Smooth muscle cell (in vitro differentiated cells): ENCODE measurements around the gene RFX3. TPM values are rescaled to one million over a fixed set of nuclear protein-coding genes. Genes with fewer than 3 reads are reported as not detected.

Source experiments
- DNase-seq: peaks from one replicate; lab custom pipeline; 2025; ENCODE audit not compliant: unreplicated experiment; lab: John Stamatoyannopoulos, UW
- H2AFZ ChIP-seq: fragments of 200-600 bp; sonication (generic); 2 replicates; pipeline ENCODE4 v1.6.0; 2016; ENCODE audit warnings: antibody characterized with exemption, low read depth, mild to moderate bottlenecking
- H3F3A ChIP-seq: fragments of 200-600 bp; sonication (generic); 2 replicates; pipeline ENCODE4 v1.6.0; 2017; ENCODE audit warnings: antibody characterized with exemption, low read depth
- H3K27ac ChIP-seq: fragments of 200-600 bp; sonication (generic); 2 replicates; pipeline ENCODE4 v1.5.1; 2016; ENCODE audit warnings: low read depth, mild to moderate bottlenecking
- H3K27me3 ChIP-seq: fragments of 200-600 bp; sonication (generic); 2 replicates; pipeline ENCODE4 v1.6.1; 2016; ENCODE audit warnings: low read depth, mild to moderate bottlenecking
- H3K36me3 ChIP-seq: fragments of 200-600 bp; sonication (generic); 2 replicates; pipeline ENCODE4 v1.5.1; 2016; ENCODE audit warnings: low read depth
- H3K4me1 ChIP-seq: fragments of 200-600 bp; sonication (generic); 2 replicates; pipeline ENCODE4 v1.5.1; 2016; ENCODE audit warnings: low read depth
- H3K4me2 ChIP-seq: fragments of 200-600 bp; sonication (generic); 2 replicates; pipeline ENCODE4 v1.6.0; 2016; ENCODE audit warnings: mild to moderate bottlenecking
- H3K4me3 ChIP-seq: fragments of 200-600 bp; sonication (generic); 2 replicates; pipeline ENCODE4 v1.5.1; 2016; ENCODE audit warnings: mild to moderate bottlenecking
- H3K79me2 ChIP-seq: fragments of 200-600 bp; sonication (generic); 2 replicates; pipeline ENCODE4 v1.6.0; 2016; ENCODE audit warnings: low read depth, mild to moderate bottlenecking
- H3K9ac ChIP-seq: fragments of 200-600 bp; sonication (generic); 2 replicates; pipeline ENCODE4 v1.6.0; 2016; ENCODE audit warnings: low read depth
- H3K9me3 ChIP-seq: fragments of 200-600 bp; sonication (generic); replicated peaks from 2 replicates; pipeline ENCODE4 v1.5.1; 2016; ENCODE audit warnings: low read depth
- H4K20me1 ChIP-seq: fragments of 200-600 bp; sonication (generic); 2 replicates; pipeline ENCODE4 v1.6.0; 2016; ENCODE audit warnings: low read depth
- WGBS: methylation state at CpG from one replicate; pipeline ENCODE4 v1.1.7; 2016; ENCODE audit warnings: low lambda C conversion rate; 5-methylcytosine and 5-hydroxymethylcytosine counted together
- polyA plus RNA-seq: library from polyadenylated mRNA; unstranded; fragments of >200 nt; fragmentation: Nextera tagmentation; extraction: Ambion mirVana; gene quantifications from 2 replicates; pipeline ENCODE4 v1.2.1, GENCODE V29; 2016
- total RNA-seq: library from RNA; depleted of rRNA; stranded (reverse); fragments of >200 nt; gene quantifications from 2 replicates; pipeline ENCODE4 v1.2.3, GENCODE V29; 2014
- TF ChIP-seq, protein P1 (sequence below): fragments of 200-600 bp; sonication (generic); IDR thresholded peaks from 2 replicates; pipeline ENCODE4 v1.5.1; 2017; ENCODE audit warnings: borderline replicate concordance, mild to moderate bottlenecking, antibody characterized with exemption; ENCODE audit not compliant: insufficient read depth, poor library complexity, severe bottlenecking

The RFX3 gene
- total and polyA plus RNA-seq, 2 experiments from 2014 or later = 4.4 to 14.1 TPM

DNA sequence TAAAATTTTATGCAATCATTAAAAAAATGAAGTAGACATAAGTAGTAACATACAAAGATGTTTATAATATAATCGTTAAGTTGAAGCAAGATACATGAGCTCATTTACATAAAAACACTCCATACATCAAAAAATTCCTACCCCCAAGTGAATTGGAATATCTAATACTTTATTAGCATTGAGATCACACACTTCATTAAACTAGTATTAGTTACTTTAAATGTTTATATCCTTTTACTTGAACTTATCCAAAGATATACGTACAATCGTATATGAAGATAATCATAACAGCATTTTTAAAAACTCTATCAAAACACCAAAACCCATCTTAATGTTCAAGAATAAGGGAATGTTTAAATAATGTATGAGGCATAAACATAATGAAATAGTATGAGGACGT lies 275.1 kb downstream of the RFX3 start:
- Histone ChIP-seq H3K27me3 (no peaks in the 10 kb centered on the region), H3K36me3 (no peaks in the 10 kb centered on the region), H3K27ac (no peak overlapping the region), H3K79me2 (no peaks in the 10 kb centered on the region), H4K20me1 (no peaks in the 10 kb centered on the region), H3K4me2 (no peak overlapping the region), H3F3A (no peaks in the 10 kb centered on the region), H3K9ac (no peak overlapping the region), H3K4me3 (no peak overlapping the region), H3K4me1 (no peaks in the 10 kb centered on the region), H2AFZ (no peak overlapping the region), H3K9me3 (no peaks in the 10 kb centered on the region)
- TF ChIP-seq, protein P1, sequence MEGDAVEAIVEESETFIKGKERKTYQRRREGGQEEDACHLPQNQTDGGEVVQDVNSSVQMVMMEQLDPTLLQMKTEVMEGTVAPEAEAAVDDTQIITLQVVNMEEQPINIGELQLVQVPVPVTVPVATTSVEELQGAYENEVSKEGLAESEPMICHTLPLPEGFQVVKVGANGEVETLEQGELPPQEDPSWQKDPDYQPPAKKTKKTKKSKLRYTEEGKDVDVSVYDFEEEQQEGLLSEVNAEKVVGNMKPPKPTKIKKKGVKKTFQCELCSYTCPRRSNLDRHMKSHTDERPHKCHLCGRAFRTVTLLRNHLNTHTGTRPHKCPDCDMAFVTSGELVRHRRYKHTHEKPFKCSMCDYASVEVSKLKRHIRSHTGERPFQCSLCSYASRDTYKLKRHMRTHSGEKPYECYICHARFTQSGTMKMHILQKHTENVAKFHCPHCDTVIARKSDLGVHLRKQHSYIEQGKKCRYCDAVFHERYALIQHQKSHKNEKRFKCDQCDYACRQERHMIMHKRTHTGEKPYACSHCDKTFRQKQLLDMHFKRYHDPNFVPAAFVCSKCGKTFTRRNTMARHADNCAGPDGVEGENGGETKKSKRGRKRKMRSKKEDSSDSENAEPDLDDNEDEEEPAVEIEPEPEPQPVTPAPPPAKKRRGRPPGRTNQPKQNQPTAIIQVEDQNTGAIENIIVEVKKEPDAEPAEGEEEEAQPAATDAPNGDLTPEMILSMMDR = no peak
- WGBS = 96% methylated on average over 4 of the region's 4 CpGs
- DNase-seq = no peak

DNA sequence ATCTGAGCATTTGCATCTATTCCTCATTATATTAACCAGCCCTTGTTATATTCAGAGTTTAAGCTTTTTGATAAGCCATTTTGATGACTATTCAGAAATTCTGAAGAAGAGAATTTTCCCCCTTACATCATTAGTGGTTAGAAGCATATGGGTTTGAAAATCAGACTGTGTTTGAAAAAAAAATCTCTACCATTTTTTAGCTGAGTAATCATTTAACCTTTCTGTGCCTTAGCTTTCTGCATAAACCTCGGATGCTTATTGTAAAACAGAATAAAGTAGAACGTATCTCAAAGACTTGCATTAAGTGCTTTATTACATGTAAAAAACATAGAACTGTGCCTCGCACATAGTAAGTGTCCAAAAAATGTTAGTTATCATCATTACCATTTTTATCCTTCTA lies 278.6 kb downstream of the RFX3 start:
- Histone ChIP-seq H3K4me2 (no peak overlapping the region), H3K36me3 (no peaks in the 10 kb centered on the region), H3F3A (no peaks in the 10 kb centered on the region), H3K9me3 (no peaks in the 10 kb centered on the region), H4K20me1 (no peaks in the 10 kb centered on the region), H3K27ac (no peak overlapping the region), H3K79me2 (no peaks in the 10 kb centered on the region), H3K4me3 (no peak overlapping the region), H2AFZ (no peak overlapping the region), H3K4me1 (no peaks in the 10 kb centered on the region), H3K9ac (no peak overlapping the region), H3K27me3 (no peaks in the 10 kb centered on the region)
- TF ChIP-seq, protein P1 = no peak
- WGBS = 97% methylated on average over 3 of the region's 3 CpGs
- DNase-seq = no peak

DNA sequence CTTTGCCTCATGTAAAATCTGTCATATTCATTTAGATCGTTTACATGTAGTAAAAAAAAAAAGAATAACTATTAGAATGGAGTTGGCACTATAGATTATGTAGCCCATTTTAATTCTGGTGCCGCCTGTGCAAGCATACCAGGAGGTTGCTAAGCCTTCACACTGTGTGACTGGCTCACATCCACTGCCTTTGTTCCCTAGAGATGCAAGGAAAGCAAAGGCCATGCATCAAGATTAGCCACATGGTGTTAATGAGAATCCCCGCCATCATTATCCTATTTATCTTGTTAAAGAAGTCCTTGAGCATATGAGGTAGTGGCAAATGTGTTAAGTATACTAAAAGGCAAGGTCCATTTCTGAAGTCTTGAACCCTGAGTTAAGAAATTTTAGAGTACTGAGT lies 279.6 kb downstream of the RFX3 start:
- no peak overlapping the region for H3K4me2 ChIP-seq
- no peaks in the 10 kb centered on the region for H3K36me3 ChIP-seq
- H3K4me3 ChIP-seq = no peak overlapping the region
- no peaks in the 10 kb centered on the region for H3K79me2 ChIP-seq
- no peak overlapping the region for H3K27ac ChIP-seq
- no peaks in the 10 kb centered on the region for H3K27me3 ChIP-seq
- no peaks in the 10 kb centered on the region for H3K9me3 ChIP-seq
- no peak for DNase-seq
- TF ChIP-seq, protein P1 = no peak
- H3F3A ChIP-seq = no peaks in the 10 kb centered on the region
- H2AFZ ChIP-seq = no peak overlapping the region
- 95% methylated on average over 3 of the region's 3 CpGs for WGBS
- no peaks in the 10 kb centered on the region for H4K20me1 ChIP-seq
- H3K4me1 ChIP-seq = peaks cover 8% of the 10 kb centered on the region
- no peak overlapping the region for H3K9ac ChIP-seq

DNA sequence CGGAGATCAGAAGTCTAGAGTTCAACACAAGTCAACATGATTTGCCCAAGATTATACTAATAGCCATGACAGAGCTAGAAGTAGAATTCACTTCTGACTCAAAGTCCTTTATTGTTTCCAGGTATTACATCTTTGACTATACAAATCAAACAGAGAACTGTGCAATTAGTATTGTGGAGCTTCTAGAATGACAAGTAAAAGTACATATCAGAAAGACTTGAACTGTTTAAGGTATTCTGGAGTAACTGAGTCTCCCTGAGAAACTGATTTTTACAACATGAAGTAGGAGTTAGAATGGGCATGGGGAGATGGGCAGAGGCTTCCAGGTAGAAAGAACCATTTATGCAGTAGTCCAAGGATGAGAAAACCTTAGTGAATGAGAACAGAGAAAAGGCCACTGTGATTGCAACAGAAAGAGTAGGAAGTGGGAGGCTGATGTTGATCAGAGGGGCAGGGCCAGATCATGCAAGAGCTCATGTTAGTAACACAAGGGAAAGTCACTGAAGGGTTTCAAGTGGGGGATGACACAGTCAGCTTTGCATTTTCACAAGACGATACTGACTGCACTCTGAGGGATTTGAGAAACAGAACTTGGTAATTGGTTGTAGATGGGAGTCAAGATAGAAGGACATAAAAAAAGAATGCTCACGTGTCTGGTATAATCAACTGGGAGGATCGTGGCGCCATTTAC lies 280.7 kb downstream of the RFX3 start:
- no peaks in the 10 kb centered on the region for H3K9me3 ChIP-seq
- H3K79me2 ChIP-seq = no peaks in the 10 kb centered on the region
- DNase-seq = no peak
- H3K4me3 ChIP-seq = no peak overlapping the region
- H4K20me1 ChIP-seq = no peaks in the 10 kb centered on the region
- H3K27me3 ChIP-seq = no peaks in the 10 kb centered on the region
- TF ChIP-seq, protein P1 = no peak
- no peak overlapping the region for H3K4me2 ChIP-seq
- H3F3A ChIP-seq = no peaks in the 10 kb centered on the region
- H2AFZ ChIP-seq = no peak overlapping the region
- 75% methylated on average over 5 of the region's 5 CpGs for WGBS
- H3K27ac ChIP-seq = no peak overlapping the region
- H3K9ac ChIP-seq = no peak overlapping the region
- H3K36me3 ChIP-seq = no peaks in the 10 kb centered on the region
- peaks cover 13% of the 10 kb centered on the region for H3K4me1 ChIP-seq
